Mononuclear cell (primary cell): ENCODE data around the gene SEC14L1. TPM values are rescaled to one million over a fixed set of nuclear protein-coding genes. Genes with fewer than 3 reads are reported as not detected.

ENCODE experiments used
- H3K27me3 ChIP-seq: 2 replicates; pipeline ENCODE4 v1.6.0; 2011; ENCODE audit warnings: low read length, control low read depth; ENCODE audit not compliant: insufficient read depth
- H3K4me1 ChIP-seq: 2 replicates; pipeline ENCODE4 v1.5.1; 2011; ENCODE audit warnings: mild to moderate bottlenecking, low read length, control low read depth; ENCODE audit not compliant: insufficient read depth
- H3K4me3 ChIP-seq: 2 replicates; pipeline ENCODE4 v1.5.1; 2011; ENCODE audit warnings: mild to moderate bottlenecking, low read length, moderate library complexity
- H3K9me3 ChIP-seq: 2 replicates; pipeline ENCODE4 v1.5.1; 2011; ENCODE audit warnings: low read depth, mild to moderate bottlenecking, control low read depth, low read length
- total RNA-seq: library from RNA; depleted of rRNA; stranded (reverse); fragments of >200 nt; gene quantifications from one replicate; pipeline ENCODE4 v1.2.3, GENCODE V29; 2012

The SEC14L1 gene
- total RNA-seq, 1 donor = 74.6 TPM

DNA sequence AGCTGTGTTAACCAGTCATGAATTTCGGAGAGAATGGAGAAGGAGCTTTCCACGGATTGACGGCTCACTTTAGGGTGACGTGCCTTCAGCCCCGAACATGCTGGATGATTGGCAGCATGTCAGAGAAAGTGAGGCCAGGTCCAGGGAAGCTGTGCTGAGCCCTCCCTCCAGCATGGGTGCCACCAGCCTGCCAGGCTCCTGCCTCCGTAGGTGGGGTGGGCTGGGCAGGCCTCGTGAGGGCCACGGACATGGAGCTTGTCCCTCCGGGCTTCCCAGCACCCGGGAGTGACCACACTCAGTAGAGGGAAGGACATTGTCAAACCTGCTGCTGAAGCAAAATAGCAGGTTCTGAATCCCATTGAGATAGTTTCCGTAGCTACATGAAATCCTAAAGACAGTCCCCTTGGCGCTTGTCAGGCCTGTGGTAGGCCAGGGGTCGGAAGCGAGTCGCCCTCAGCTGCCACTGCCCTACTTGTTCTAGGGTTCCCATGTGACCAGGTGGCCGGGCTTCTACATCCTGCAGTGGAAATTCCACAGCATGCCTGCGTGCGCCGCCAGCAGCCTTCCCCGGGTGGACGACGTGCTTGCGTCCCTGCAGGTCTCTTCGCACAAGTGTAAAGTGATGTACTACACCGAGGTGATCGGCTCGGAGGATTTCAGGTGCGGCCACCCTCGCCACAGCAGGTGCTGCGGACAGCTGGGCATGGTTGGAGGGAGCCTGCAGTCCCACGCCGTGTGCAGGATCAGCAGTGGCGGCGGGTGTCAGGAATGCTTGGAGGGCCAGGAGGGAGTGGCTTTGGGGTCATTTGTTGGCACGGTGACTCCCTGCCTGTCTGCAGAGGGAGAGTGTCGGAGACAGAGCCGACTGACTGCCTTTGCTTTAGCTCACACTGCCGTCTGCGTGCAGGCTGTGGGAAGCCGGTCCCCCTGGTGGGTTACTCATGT lies 72.3 kb downstream of the SEC14L1 start:
- no peak overlapping the region for H3K4me3 ChIP-seq
- H3K27me3 ChIP-seq = no peaks in the 10 kb centered on the region
- no peaks in the 10 kb centered on the region for H3K9me3 ChIP-seq
- peaks cover 21% of the 10 kb centered on the region for H3K4me1 ChIP-seq

- no peak overlapping the region for H3K4me3 ChIP-seq
- no peaks in the 10 kb centered on the region for H3K27me3 ChIP-seq
- H3K9me3 ChIP-seq = no peaks in the 10 kb centered on the region
- peaks cover 21% of the 10 kb centered on the region for H3K4me1 ChIP-seq
Observed at GRCh38 chr17:77213778-77214132, 73.0 kb downstream of the SEC14L1 start.

GRCh38 chr17:77214328-77214727 lies 73.6 kb downstream of the SEC14L1 start:
- peaks cover 21% of the 10 kb centered on the region for H3K4me1 ChIP-seq
- no peaks in the 10 kb centered on the region for H3K9me3 ChIP-seq
- no peak overlapping the region for H3K4me3 ChIP-seq
- H3K27me3 ChIP-seq = no peaks in the 10 kb centered on the region

- no peaks in the 10 kb centered on the region for H3K9me3 ChIP-seq
- H3K4me1 ChIP-seq = peaks cover 21% of the 10 kb centered on the region
- no peak overlapping the region for H3K4me3 ChIP-seq
- no peaks in the 10 kb centered on the region for H3K27me3 ChIP-seq
Observed at GRCh38 chr17:77214743-77215142, 74.0 kb downstream of the SEC14L1 start.

- H3K27me3 ChIP-seq = no peaks in the 10 kb centered on the region
- H3K4me1 ChIP-seq = peaks cover 21% of the 10 kb centered on the region
- H3K4me3 ChIP-seq = no peak overlapping the region
- H3K9me3 ChIP-seq = no peaks in the 10 kb centered on the region
Observed at GRCh38 chr17:77215281-77215680, 74.5 kb downstream of the SEC14L1 start.

- Histone ChIP-seq H3K4me3 (no peak overlapping the region), H3K9me3 (no peaks in the 10 kb centered on the region), H3K27me3 (no peaks in the 10 kb centered on the region), H3K4me1 (peaks cover 18% of the 10 kb centered on the region)
Observed at GRCh38 chr17:77216486-77216885, 75.7 kb downstream of the SEC14L1 start.

GRCh38 chr17:77217123-77217522 lies 76.4 kb downstream of the SEC14L1 start:
- H3K4me3 ChIP-seq = no peak overlapping the region
- no peaks in the 10 kb centered on the region for H3K27me3 ChIP-seq
- H3K9me3 ChIP-seq = no peaks in the 10 kb centered on the region
- H3K4me1 ChIP-seq = peaks cover 11% of the 10 kb centered on the region

DNA sequence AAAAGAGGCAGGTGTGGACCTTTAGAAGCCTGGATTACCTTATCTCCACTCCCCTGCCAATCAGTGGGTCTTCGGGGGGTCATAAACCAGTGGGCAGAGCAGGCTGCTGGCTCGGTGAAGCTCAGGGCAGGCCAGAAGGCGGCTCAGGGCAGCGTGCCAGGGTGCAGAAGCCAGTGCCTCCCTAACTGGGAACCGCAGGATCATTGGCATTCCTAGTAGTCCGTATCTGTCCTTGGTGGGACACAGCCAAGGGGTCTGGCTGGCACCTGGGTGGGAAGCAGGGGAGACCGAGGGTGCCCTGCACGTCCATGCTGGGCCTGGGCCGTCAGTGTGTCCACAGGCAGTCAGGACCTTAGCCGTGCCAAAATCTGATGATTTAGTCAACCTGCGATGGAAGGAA lies 76.8 kb downstream of the SEC14L1 start:
- Histone ChIP-seq H3K4me3 (no peak overlapping the region), H3K9me3 (no peaks in the 10 kb centered on the region), H3K4me1 (peaks cover 7% of the 10 kb centered on the region), H3K27me3 (no peaks in the 10 kb centered on the region)

- Histone ChIP-seq H3K9me3 (no peaks in the 10 kb centered on the region), H3K4me3 (no peak overlapping the region), H3K27me3 (no peaks in the 10 kb centered on the region), H3K4me1 (no peaks in the 10 kb centered on the region)
Observed at GRCh38 chr17:77218902-77219301, 78.1 kb downstream of the SEC14L1 start.

DNA sequence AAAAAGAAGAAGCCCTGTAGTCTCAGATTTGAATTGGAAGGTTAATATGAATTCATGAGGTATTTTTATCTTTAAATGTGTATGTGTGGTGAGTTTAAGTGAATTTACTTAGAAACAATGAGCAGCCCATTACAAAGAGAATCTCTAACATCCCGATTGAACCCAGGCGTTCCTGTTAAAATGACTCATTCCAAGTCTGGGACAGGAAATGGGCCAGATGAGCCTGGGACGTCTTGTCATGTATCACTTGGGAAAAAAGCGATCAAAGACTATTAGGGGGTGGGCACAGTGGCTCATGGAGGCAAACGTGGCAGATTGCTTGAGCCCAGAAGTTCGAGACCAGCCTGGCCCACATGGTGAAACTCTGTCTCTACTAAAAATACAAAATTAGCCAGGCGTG lies 81.6 kb downstream of the SEC14L1 start:
- H3K27me3 ChIP-seq = no peaks in the 10 kb centered on the region
- no peak overlapping the region for H3K4me3 ChIP-seq
- H3K9me3 ChIP-seq = no peaks in the 10 kb centered on the region
- no peaks in the 10 kb centered on the region for H3K4me1 ChIP-seq

DNA sequence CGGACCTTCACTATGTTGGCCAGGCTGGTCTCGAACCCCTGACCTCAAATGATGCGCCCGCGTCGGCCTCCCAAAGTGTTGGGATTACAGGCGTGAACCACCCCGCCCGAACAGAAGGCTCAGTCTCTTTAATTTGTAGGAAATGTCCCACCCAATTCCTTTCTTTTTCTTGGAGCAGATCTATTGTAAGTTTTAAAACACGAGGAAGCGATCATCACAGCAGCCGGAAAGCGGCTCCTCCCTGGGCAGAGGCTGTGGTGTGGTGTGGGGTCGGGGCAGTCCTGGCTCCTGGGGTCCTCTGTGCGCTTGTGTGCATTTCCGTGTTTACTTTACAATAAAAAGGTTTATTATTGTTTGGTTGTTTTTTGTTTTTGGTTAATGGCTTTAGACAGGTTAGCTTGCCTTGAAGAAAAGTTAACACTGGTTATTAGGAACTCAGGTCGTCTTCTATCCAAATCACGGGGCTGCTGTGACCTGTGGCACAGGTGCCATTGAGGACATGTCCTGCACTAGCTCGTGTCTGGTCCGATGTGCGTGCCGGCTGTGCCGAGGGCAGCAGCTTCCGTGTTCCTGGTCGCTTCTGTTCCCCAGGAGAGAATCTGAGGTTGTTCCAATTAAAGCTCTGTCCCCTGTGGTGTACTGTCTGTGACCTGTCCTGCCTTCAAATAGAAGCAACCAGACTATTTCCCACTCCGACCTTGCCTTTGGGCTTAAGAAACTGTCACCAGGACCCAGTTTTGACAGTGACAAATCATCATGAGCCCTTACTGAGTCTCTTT lies 83.1 kb downstream of the SEC14L1 start:
- no peaks in the 10 kb centered on the region for H3K27me3 ChIP-seq

DNA sequence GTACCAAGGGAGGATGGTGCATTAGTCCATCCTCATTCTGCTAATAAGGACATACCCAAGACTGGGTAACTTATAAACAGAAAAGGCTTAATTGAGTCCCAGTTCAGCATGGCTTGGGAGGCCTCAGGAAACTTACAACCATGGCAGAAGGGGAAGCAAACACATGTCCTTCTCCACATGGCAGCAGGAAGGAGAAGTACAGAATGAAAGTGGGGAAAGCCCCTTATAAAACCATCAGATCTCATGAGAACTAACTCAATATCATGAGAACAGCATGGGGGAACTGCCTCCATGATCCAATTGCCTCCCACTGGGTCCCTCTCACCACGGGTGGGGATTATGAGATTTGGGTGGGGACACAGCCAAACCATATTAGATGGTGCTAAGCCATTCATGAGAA lies 84.5 kb downstream of the SEC14L1 start:
- Histone ChIP-seq H3K27me3 (no peaks in the 10 kb centered on the region), H3K4me3 (no peak overlapping the region), H3K9me3 (no peaks in the 10 kb centered on the region), H3K4me1 (no peaks in the 10 kb centered on the region)

More for the DNA sequence above, 83.1 kb downstream of the SEC14L1 start:
- no peak overlapping the region for H3K4me3 ChIP-seq
- no peaks in the 10 kb centered on the region for H3K9me3 ChIP-seq
- H3K4me1 ChIP-seq = no peaks in the 10 kb centered on the region

GRCh38 chr17:77227461-77228240 lies 86.9 kb downstream of the SEC14L1 start:
- Histone ChIP-seq H3K27me3 (no peaks in the 10 kb centered on the region), H3K4me3 (no peak overlapping the region), H3K4me1 (no peaks in the 10 kb centered on the region), H3K9me3 (no peaks in the 10 kb centered on the region)

DNA sequence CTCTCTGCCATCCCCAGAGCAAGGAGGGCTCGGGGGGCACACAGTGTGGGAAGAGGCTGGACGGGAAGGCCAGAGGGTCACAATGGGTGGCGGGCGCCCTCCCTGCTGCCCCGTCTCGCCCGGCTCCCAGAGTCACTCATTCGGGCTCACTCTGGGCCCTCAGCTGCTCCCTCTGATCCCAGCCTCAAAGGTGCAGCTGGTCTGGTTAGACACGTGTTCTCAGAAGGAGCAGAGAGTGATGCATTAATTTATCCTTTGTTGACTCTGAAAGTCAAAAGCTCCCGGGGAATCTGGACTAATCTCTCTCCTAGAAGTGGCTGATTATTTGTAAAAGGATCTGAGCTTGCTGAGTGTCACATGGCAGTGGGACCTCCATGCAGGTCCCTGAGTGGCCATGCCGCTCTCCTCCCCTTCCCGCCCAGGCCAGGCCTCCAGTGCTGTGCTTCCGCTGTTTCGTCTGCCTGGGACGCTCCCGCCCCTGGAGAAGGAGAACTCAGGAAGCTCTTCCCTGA lies 87.5 kb downstream of the SEC14L1 start:
- Histone ChIP-seq H3K4me3 (no peak overlapping the region), H3K4me1 (no peaks in the 10 kb centered on the region), H3K27me3 (no peaks in the 10 kb centered on the region), H3K9me3 (no peaks in the 10 kb centered on the region)

- Histone ChIP-seq H3K4me1 (no peaks in the 10 kb centered on the region), H3K9me3 (no peaks in the 10 kb centered on the region), H3K27me3 (no peaks in the 10 kb centered on the region), H3K4me3 (no peak overlapping the region)
Observed at GRCh38 chr17:77228816-77229215, 88.0 kb downstream of the SEC14L1 start.
